ENCODE data around the gene CBS. TPM values are rescaled to one million over a fixed set of nuclear protein-coding genes. Genes with fewer than 3 reads are reported as not detected.

The CBS gene
- total RNA-seq, 4 donors from 2014 or later, result 2.6 to 8.2 (median 3.1) TPM

DNA sequence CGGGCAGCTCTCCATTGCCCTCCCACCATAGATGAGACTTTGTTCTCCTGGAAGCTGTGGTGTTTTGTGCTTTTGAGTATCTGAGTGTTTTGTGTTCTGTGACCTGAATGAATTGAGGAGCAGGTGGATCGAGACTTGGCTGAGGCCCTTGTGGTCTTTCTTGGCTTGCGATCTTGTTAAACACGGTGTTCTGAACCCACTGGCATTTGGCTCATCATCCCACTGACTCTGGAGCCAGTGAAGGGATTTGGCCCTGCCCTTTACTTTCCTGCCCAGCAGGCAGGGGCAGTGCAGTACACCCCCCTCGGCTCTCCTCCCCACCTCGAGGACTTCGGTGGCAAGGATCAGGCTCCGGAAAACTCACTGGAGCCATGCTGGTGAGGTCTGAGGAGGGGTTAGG, 70.7 kb downstream of the CBS start:
- no peak overlapping the region for H3K4me3 ChIP-seq (ENCODE audit: low read depth, poor library complexity, severe bottlenecking)
- WGBS, 2 donors, result 76 to 83% methylated on average over 8 of the region's 8 CpGs
- DNase-seq (ENCODE audit: low spot score in 2 of 2), result no peak
- intact Hi-C loops (cut with DNase I; ENCODE audit: low total_unique reads), result no loop called here
- TF ChIP-seq POLR2A (IDR thresholded peaks at IDR 0.05), result no peak
- TF ChIP-seq, protein P1, sequence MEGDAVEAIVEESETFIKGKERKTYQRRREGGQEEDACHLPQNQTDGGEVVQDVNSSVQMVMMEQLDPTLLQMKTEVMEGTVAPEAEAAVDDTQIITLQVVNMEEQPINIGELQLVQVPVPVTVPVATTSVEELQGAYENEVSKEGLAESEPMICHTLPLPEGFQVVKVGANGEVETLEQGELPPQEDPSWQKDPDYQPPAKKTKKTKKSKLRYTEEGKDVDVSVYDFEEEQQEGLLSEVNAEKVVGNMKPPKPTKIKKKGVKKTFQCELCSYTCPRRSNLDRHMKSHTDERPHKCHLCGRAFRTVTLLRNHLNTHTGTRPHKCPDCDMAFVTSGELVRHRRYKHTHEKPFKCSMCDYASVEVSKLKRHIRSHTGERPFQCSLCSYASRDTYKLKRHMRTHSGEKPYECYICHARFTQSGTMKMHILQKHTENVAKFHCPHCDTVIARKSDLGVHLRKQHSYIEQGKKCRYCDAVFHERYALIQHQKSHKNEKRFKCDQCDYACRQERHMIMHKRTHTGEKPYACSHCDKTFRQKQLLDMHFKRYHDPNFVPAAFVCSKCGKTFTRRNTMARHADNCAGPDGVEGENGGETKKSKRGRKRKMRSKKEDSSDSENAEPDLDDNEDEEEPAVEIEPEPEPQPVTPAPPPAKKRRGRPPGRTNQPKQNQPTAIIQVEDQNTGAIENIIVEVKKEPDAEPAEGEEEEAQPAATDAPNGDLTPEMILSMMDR (IDR thresholded peaks at IDR 0.05), result no peak

Other genes with a start within 250 kb of the CBS start
- 10 to 100 TPM; 10.3 to 17.4 (median 12.0) TPM for gene WDR4, start 196.3 kb downstream of the CBS start, total RNA-seq
- gene NDUFV3, start 182.5 kb downstream of the CBS start, total RNA-seq, result 10 to 100 TPM; 41.8 to 65.3 (median 60.0) TPM
- gene ERVH48-1, start 150.2 kb downstream of the CBS start, total RNA-seq, result not detected
- gene PKNOX1, start 101.3 kb downstream of the CBS start, total RNA-seq, result 10 to 100 TPM in 2 of 4 donors, 1 to 10 TPM in 2; 4.9 to 13.8 (median 8.8) TPM
- 10 to 100 TPM; 19.2 to 57.6 (median 19.5) TPM for gene U2AF1, start 31.7 kb upstream of the CBS start, total RNA-seq
- gene CRYAA, start 93.2 kb upstream of the CBS start, total RNA-seq, result not detected

Measured in lower leg skin (tissue), 4 donors.